Upper lobe of left lung (tissue), 6 donors: Measurements from ENCODE around the gene ANKLE2. TPM values are rescaled to one million over a fixed set of nuclear protein-coding genes. Genes with fewer than 3 reads are reported as not detected.
"Not testable (repeated sequence)": the region's sequence is repeated elsewhere in the genome, so short reads cannot be mapped to it uniquely, and the experiment has no call there.

Experiments used
- ATAC-seq, 2 donors: fragments of 200-7000 bp; cut with Tn5 transposase; one replicate each; pipeline ENCODE4 v1.9.1; 2022; ENCODE audit warnings: mild to moderate bottlenecking in 2 of 2, moderate library complexity in 2 of 2; ENCODE audit not compliant: low FRiP score in 2 of 2
- DNase-seq, 2 donors: peaks; one replicate each; pipeline ENCODE4 v3.0.0-alpha.2; 2019 to 2020
- H3K27ac ChIP-seq, 4 donors: fragments of 200-600 bp; sonication (generic); one replicate each; pipeline ENCODE4 v1.5.1; 2016 to 2019
- H3K27me3 ChIP-seq, 4 donors: fragments of 200-600 bp; sonication (generic); one replicate each; pipeline ENCODE4 v1.5.1; 2017 to 2019
- H3K36me3 ChIP-seq, 4 donors: fragments of 200-600 bp; sonication (generic); one replicate each; pipeline ENCODE4 v1.5.1; 2016 to 2019
- H3K4me1 ChIP-seq, 4 donors: fragments of 200-600 bp; sonication (generic); one replicate each; pipeline ENCODE4 v1.5.1; 2018 to 2019
- H3K4me3 ChIP-seq, 4 donors: fragments of 200-600 bp; sonication (generic); one replicate each; pipeline ENCODE4 v1.5.1; 2017 to 2019; ENCODE audit warnings: mild to moderate bottlenecking in 2 of 4, moderate library complexity in 1 of 4
- H3K9me3 ChIP-seq, 4 donors: fragments of 200-600 bp; sonication (generic); one replicate each; pipeline ENCODE4 v1.5.1; 2018 to 2019
- EP300 ChIP-seq, 4 donors: sonication (generic); formaldehyde crosslinking; IDR thresholded peaks; one replicate each; pipeline ENCODE4 v1.5.1; 2017; ENCODE audit warnings: antibody characterized with exemption in 4 of 4, control low read depth in 2 of 4
- POLR2A ChIP-seq, 4 donors: fragments of 450-650 bp; IDR thresholded peaks; one replicate each; pipeline ENCODE4 v1.5.1; 2016 to 2017; ENCODE audit warnings: antibody characterized with exemption in 4 of 4, mild to moderate bottlenecking in 2 of 4
- POLR2AphosphoS5 ChIP-seq, 2 donors: sonication (generic); formaldehyde crosslinking; IDR thresholded peaks; one replicate each; pipeline ENCODE4 v1.5.1; 2017; ENCODE audit warnings: antibody characterized with exemption in 2 of 2
- WGBS, 2 donors: methylation state at CpG; one replicate each; pipeline ENCODE4 v1.1.5; 2017 to 2018; 5-methylcytosine and 5-hydroxymethylcytosine counted together
- total RNA-seq, 6 donors: library from RNA; depleted of rRNA in 4 of 6; stranded (reverse); fragments of >200 nt in 4 of 6; gene quantifications; one replicate each; pipeline versions ENCODE4 v1.1.0 to v1.2.1, GENCODE V29; 2016 to 2021
- TF ChIP-seq, protein P1 (sequence below), 6 experiments: fragments of 450-650 bp in 4 of 6; fragments of 200-600 bp in 2 of 6; sonication (generic) in 2 of 6; IDR thresholded peaks; one replicate each; pipeline ENCODE4 v1.5.1; 2016 to 2019; ENCODE audit warnings: antibody characterized with exemption in 6 of 6
- donor health status: DM: no; HTN: no; CAD: no; lungs with moderate emphysema.
- donor health status: DM: no; HTN: yes; CAD: no; lungs with severe emphysema.

Gene ANKLE2
- total RNA-seq = 100 to 1,000 TPM in 2 of 6 donors, 10 to 100 TPM in 4; 44.3 to 153 (median 78.0) TPM

- Histone ChIP-seq H3K4me3 (peak within 1 kb of the TSS; percentile 70 to 100 (median 96)), H3K9me3 (no peaks in the 10 kb centered on the region), H3K36me3 (peaks cover 0 to 17% (median 5%) of the 10 kb centered on the region in 4 donors), H3K27ac (peak within 1 kb of the TSS; percentile 95 to 99 (median 98)), H3K4me1 (peaks cover 21 to 38% (median 28%) of the 10 kb centered on the region in 4 donors), H3K27me3 (no peaks in the 10 kb centered on the region)
- TF ChIP-seq, protein P1, sequence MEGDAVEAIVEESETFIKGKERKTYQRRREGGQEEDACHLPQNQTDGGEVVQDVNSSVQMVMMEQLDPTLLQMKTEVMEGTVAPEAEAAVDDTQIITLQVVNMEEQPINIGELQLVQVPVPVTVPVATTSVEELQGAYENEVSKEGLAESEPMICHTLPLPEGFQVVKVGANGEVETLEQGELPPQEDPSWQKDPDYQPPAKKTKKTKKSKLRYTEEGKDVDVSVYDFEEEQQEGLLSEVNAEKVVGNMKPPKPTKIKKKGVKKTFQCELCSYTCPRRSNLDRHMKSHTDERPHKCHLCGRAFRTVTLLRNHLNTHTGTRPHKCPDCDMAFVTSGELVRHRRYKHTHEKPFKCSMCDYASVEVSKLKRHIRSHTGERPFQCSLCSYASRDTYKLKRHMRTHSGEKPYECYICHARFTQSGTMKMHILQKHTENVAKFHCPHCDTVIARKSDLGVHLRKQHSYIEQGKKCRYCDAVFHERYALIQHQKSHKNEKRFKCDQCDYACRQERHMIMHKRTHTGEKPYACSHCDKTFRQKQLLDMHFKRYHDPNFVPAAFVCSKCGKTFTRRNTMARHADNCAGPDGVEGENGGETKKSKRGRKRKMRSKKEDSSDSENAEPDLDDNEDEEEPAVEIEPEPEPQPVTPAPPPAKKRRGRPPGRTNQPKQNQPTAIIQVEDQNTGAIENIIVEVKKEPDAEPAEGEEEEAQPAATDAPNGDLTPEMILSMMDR (IDR thresholded peaks at IDR 0.05) = peak in 1 of 6 experiments; percentile 24
- TF ChIP-seq POLR2A (IDR thresholded peaks at IDR 0.05) (no peak), EP300 (IDR thresholded peaks at IDR 0.05) (no peak), POLR2AphosphoS5 (IDR thresholded peaks at IDR 0.05) (peak in 1 of 2 donors; percentile 3)
- DNase-seq (peak; percentile 53 to 94), ATAC-seq (peak; percentile 1 to 73)
- 0 to 1% methylated on average over 20 to 24 of the region's 97 CpGs for WGBS, 2 donors
These were observed at the start of gene ANKLE2 for GRCh38 chr12:132761032-132761920. ANKLE2 (minus strand) TSS chr12:132761832; CDS start chr12:132761798, 34 bp downstream.

DNA sequence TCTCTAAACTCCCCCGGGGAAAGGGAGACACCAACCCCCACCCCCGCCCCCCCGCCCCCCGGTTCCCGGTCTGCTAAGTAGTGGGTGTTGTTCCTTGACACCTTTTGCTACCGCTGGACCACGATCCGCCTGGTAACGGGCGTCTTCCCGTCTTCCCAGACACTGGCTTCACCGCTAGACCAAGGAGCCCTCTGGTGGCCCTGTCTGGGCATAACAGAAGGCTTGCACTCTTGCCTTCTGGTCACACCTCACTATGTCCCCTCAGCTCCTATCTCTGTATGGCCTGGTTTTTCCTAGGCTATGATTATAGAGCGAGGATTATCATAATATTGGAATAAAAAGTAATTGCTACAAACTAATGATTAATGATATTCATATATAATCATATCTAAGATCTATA lies 47.8 kb upstream of the ANKLE2 start:
- TF ChIP-seq, protein P1 (IDR thresholded peaks at IDR 0.05) = peak in 1 of 6 experiments; percentile 22
- H3K4me1 ChIP-seq, H3K9me3 ChIP-seq, H3K4me3 ChIP-seq, DNase-seq, H3K27ac ChIP-seq, ATAC-seq, H3K27me3 ChIP-seq: not testable (repeated sequence)
- WGBS, 2 donors = 66 to 86% methylated on average over 6 to 13 of the region's 13 CpGs
- peaks cover 31 to 92% (median 76%) of the 10 kb centered on the region in 4 donors for H3K36me3 ChIP-seq

GRCh38 chr12:132807295-132808092 lies 45.9 kb upstream of the ANKLE2 start:
- 89 to 92% methylated on average over 18 to 20 of the region's 25 CpGs for WGBS, 2 donors
- TF ChIP-seq EP300 (IDR thresholded peaks at IDR 0.05) = no peak
- no peak for TF ChIP-seq POLR2AphosphoS5 (IDR thresholded peaks at IDR 0.05)
- TF ChIP-seq POLR2A (IDR thresholded peaks at IDR 0.05) = no peak
- TF ChIP-seq, protein P1 (IDR thresholded peaks at IDR 0.05) = no peak
- Histone ChIP-seq H3K36me3 (peaks cover 35 to 94% (median 77%) of the 10 kb centered on the region in 4 donors), H3K4me1 (no peaks in the 10 kb centered on the region), H3K9me3 (no peaks in the 10 kb centered on the region), H3K27ac (no peak overlapping the region), H3K4me3 (no peak overlapping the region), H3K27me3 (no peaks in the 10 kb centered on the region)
- DNase-seq = no peak
- no peak for ATAC-seq

DNA sequence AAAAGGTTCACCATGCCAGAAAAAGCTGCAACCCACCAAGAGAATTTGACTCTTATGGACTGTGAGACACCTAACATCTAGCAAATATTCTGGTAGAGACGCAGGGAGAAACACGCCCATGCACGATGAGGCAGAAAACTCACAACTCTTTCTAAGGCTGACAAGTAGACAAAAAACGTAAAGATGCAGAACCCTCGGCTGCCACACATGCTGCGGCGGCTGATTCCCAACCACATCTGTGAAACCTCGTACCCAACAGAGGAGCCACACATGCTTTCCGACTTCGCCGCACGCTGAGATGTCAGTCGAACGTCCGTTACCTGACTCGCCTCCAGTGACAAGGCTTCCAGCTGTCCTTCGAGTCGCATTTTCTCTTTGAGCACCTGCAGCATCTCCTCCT lies 45.2 kb upstream of the ANKLE2 start:
- Histone ChIP-seq H3K9me3 (no peaks in the 10 kb centered on the region), H3K4me3 (no peak overlapping the region), H3K36me3 (peaks cover 36 to 94% (median 79%) of the 10 kb centered on the region in 4 donors), H3K4me1 (no peaks in the 10 kb centered on the region), H3K27ac (no peak overlapping the region), H3K27me3 (no peaks in the 10 kb centered on the region)
- TF ChIP-seq, protein P1 (IDR thresholded peaks at IDR 0.05) = no peak
- no peak for TF ChIP-seq POLR2AphosphoS5 (IDR thresholded peaks at IDR 0.05)
- TF ChIP-seq POLR2A (IDR thresholded peaks at IDR 0.05) = no peak
- TF ChIP-seq EP300 (IDR thresholded peaks at IDR 0.05) = no peak
- DNase-seq (no peak), ATAC-seq (no peak)
- 87 to 90% methylated on average over 18 of the region's 18 CpGs for WGBS, 2 donors
